ENCODE results near the gene SMOC2. TPM values are rescaled to one million over a fixed set of nuclear protein-coding genes. Genes with fewer than 3 reads are reported as not detected.

SMOC2 gene
- total and polyA plus RNA-seq, 12 donors: 3.0 to 32.0 (median 10.5) TPM

DNA sequence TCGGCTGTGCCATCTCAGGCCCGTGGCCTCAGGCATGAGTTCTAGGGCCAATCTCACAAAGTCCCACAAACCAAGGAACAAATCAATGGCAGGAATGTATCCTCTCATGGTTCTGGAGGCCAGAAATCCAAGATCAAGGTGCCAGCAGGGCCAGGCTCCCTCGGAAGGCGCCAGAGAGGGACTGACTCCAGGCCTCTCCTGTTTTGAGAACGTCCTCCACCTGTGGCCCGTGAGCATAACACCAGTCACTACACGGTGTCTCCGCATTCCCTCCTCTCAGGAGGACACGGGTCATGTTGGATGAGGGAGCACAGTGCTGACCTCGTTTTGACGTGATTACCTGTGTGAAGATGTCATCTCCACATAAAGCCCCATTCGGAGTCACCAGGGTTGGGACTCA is 45.0 kb upstream of the SMOC2 start:
- 72 to 85% (median 80%) methylated on average over 10 to 12 of the region's 12 CpGs for WGBS, 4 donors
- intact Hi-C loops (cut with DNase I): no loop called here
- no peak for DNase-seq
- Histone ChIP-seq H3K36me3 (replicated peaks in 1 of 2) (no peaks in the 10 kb centered on the region), H3K27me3 (no peaks in the 10 kb centered on the region), H3K4me3 (no peak overlapping the region), H3K27ac (no peak overlapping the region), H3K9me3 (replicated peaks in 1 of 3) (no peaks in the 10 kb centered on the region), H3K4me1 (replicated peaks in 1 of 2) (no peaks in the 10 kb centered on the region)
- TF ChIP-seq POLR2A (IDR thresholded peaks at IDR 0.05): no peak
- TF ChIP-seq CTCF (IDR thresholded peaks at IDR 0.05): no peak

DNA sequence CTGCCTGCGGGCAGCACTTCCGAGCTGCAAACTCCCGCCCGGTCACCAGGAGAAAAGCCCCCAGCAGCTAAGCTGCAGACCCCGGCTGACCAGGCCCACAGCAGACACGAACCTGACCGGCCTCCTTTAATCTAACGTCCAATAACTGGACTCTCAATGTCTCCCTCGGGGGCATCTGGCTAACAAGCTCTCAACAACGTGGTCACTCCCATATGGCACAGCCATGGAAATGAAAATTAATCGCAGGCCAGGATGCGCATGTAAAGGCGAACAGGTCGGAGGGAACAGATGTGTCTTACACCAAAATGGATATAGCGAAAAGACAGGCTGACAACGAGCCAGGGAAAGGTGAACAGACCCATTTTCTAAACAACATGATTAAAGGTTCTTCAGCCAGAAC is 44.4 kb upstream of the SMOC2 start:
- DNase-seq: no peak
- H3K27me3 ChIP-seq: no peaks in the 10 kb centered on the region
- intact Hi-C loops (cut with DNase I): no loop called here
- no peak for TF ChIP-seq CTCF (IDR thresholded peaks at IDR 0.05)
- TF ChIP-seq POLR2A (IDR thresholded peaks at IDR 0.05): no peak
- no peak overlapping the region for H3K27ac ChIP-seq
- H3K36me3 ChIP-seq (replicated peaks in 1 of 2): no peaks in the 10 kb centered on the region
- H3K4me1 ChIP-seq (replicated peaks in 1 of 2): no peaks in the 10 kb centered on the region
- H3K9me3 ChIP-seq (replicated peaks in 1 of 3): no peaks in the 10 kb centered on the region
- 77 to 82% (median 79%) methylated on average over 12 to 16 of the region's 16 CpGs for WGBS, 4 donors
- no peak overlapping the region for H3K4me3 ChIP-seq

- H3K4me3 ChIP-seq: no peak overlapping the region
- intact Hi-C loops (cut with DNase I): no loop called here
- no peaks in the 10 kb centered on the region for H3K27me3 ChIP-seq
- H3K36me3 ChIP-seq (replicated peaks in 1 of 2): no peaks in the 10 kb centered on the region
- H3K27ac ChIP-seq: no peak overlapping the region
- WGBS, 4 donors: 66 to 72% (median 70%) methylated on average over 8 to 10 of the region's 10 CpGs
- TF ChIP-seq POLR2A (IDR thresholded peaks at IDR 0.05) (no peak), CTCF (IDR thresholded peaks at IDR 0.05) (no peak)
- no peaks in the 10 kb centered on the region for H3K9me3 ChIP-seq (replicated peaks in 1 of 3)
- no peaks in the 10 kb centered on the region for H3K4me1 ChIP-seq (replicated peaks in 1 of 2)
- DNase-seq: no peak
Observed at GRCh38 chr6:168397012-168397411, 44.0 kb upstream of the SMOC2 start.

DNA sequence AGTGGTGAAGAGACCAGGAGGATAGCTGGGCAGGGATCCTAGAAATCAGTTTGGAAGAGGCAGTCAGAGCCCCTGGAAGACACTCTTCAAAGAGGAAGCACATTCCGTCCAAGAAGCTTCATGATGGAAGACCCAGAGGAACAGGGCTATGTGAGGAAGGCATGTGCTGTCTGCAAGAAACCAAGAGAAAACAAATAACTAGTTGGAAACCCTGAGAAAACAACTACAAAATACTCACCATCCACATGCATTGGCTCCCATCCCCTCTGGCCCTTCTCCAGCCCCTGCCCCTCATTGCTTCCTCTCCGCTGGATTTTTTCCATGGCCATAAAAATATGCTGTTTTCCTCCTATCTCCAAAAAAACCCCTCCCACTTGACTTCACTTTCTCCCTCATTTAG is 40.9 kb upstream of the SMOC2 start:
- no peak for DNase-seq
- WGBS, 4 donors: 43 to 62% (median 60%) methylated on average over 2 of the region's 2 CpGs
- no peaks in the 10 kb centered on the region for H3K9me3 ChIP-seq (replicated peaks in 1 of 3)
- TF ChIP-seq POLR2A (IDR thresholded peaks at IDR 0.05) (no peak), CTCF (IDR thresholded peaks at IDR 0.05) (no peak)
- no peaks in the 10 kb centered on the region for H3K36me3 ChIP-seq (replicated peaks in 1 of 2)
- H3K4me1 ChIP-seq (replicated peaks in 1 of 2): no peaks in the 10 kb centered on the region
- no peak overlapping the region for H3K4me3 ChIP-seq
- intact Hi-C loops (cut with DNase I): no loop called here
- H3K27ac ChIP-seq: no peak overlapping the region
- H3K27me3 ChIP-seq: no peaks in the 10 kb centered on the region
